ENCODE results near the gene STK32C. TPM values are rescaled to one million over a fixed set of nuclear protein-coding genes. Genes with fewer than 3 reads are reported as not detected.

Gene STK32C
- total and polyA plus RNA-seq, 12 donors: 2.7 to 8.9 (median 5.7) TPM

DNA sequence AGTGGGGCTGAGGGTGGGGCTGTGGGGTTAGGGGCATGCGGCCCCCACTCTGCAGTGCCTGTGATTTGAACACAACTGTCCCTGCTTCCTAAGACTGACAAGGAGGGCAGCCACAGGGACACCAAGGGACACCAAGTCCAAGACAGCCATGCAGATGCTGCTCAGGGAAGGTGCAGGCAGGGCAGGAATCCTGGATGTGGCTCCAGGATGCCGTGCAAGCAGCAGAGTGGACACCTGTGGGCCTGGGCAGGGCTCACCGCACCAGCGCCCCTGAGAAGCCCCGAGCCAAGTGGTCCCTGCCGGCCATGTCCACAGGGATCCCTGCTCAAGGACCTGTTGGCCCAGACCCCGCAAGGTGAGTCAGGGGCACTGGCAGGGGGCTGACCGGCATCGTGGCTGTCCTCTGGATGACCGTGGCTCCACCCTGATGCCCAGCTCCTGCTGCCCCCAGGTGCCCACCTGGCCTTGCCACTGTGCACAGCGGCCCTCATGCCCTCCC, 58.5 kb downstream of the STK32C start:
- 87 to 89% methylated on average over 11 of the region's 11 CpGs for WGBS, 2 donors
- no peaks in the 10 kb centered on the region for H3K9me3 ChIP-seq
- intact Hi-C loops (cut with DNase I): no loop called here
- H3K4me1 ChIP-seq: peaks cover 0 to 6% (median 0%) of the 10 kb centered on the region in 9 donors
- ATAC-seq (peak in 1 of 8 donors; percentile 6), DNase-seq (no peak)
- peaks cover 0 to 3% (median 0%) of the 10 kb centered on the region in 7 donors for H3K27me3 ChIP-seq
- no peak overlapping the region for H3K27ac ChIP-seq
- no peak overlapping the region for H3K4me3 ChIP-seq
- no peaks in the 10 kb centered on the region for H3K36me3 ChIP-seq
- TF ChIP-seq, protein P1, sequence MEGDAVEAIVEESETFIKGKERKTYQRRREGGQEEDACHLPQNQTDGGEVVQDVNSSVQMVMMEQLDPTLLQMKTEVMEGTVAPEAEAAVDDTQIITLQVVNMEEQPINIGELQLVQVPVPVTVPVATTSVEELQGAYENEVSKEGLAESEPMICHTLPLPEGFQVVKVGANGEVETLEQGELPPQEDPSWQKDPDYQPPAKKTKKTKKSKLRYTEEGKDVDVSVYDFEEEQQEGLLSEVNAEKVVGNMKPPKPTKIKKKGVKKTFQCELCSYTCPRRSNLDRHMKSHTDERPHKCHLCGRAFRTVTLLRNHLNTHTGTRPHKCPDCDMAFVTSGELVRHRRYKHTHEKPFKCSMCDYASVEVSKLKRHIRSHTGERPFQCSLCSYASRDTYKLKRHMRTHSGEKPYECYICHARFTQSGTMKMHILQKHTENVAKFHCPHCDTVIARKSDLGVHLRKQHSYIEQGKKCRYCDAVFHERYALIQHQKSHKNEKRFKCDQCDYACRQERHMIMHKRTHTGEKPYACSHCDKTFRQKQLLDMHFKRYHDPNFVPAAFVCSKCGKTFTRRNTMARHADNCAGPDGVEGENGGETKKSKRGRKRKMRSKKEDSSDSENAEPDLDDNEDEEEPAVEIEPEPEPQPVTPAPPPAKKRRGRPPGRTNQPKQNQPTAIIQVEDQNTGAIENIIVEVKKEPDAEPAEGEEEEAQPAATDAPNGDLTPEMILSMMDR (IDR thresholded peaks at IDR 0.05): no peak

DNA sequence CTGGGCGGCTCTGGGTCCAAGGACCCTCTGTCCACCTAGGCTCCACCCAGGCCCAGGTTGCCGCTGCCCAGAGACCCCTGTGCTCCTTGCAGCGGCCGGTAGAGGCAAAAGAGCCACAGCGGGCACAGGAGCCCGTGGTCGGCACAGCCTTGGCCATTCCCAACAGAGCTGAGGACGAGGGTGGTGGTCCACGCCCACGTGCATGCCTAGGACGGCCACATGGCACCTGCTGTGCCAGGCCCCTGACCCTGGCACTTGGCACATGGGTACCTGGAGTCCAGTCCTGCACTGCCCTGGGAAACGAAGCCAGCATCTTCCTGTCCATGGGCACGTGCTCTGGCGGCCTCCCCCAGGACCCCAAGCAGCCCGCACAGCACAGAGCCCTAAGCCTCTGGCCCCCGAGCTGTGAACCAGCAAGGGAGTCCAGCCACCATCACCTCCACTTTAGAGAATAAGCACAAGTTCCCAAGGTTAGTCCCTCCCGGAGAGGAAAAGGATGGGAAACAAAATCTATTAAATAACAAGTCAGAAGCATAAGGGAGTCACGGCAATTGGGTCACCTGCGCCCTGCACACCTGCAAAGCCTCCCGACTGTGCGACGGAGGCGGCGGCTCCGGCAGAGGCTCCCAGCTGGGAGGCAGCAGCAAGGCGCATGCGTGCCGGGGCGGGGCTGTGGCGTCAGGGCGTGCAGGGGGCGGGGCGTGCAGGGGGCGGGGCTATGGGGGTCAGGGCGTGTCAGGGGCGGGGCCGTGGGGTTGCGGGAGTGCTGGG, 59.1 kb downstream of the STK32C start:
- H3K4me1 ChIP-seq: peaks cover 0 to 6% (median 0%) of the 10 kb centered on the region in 9 donors
- no peak overlapping the region for H3K27ac ChIP-seq
- peak in 1 of 2 donors; percentile 73 for DNase-seq
- H3K4me3 ChIP-seq: peak overlapping the region in 6 of 10 donors; percentile 6 to 43 (median 29)
- no peaks in the 10 kb centered on the region for H3K9me3 ChIP-seq
- intact Hi-C loops (cut with DNase I): no loop called here
- peak in 7 of 8 donors; percentile 26 to 67 (median 40) for ATAC-seq
- peaks cover 0 to 3% (median 0%) of the 10 kb centered on the region in 7 donors for H3K27me3 ChIP-seq
- H3K36me3 ChIP-seq: no peaks in the 10 kb centered on the region
- TF ChIP-seq, protein P1 (IDR thresholded peaks at IDR 0.05): no peak
- WGBS, 2 donors: 51 to 65% methylated on average over 37 to 38 of the region's 38 CpGs

- 75 to 78% methylated on average over 19 of the region's 19 CpGs for WGBS, 2 donors
- TF ChIP-seq, protein P1 (IDR thresholded peaks at IDR 0.05): no peak
- ATAC-seq (peak in 5 of 8 donors; percentile 7 to 52 (median 25)), DNase-seq (no peak)
- Histone ChIP-seq H3K4me1 (peaks cover 0 to 6% (median 0%) of the 10 kb centered on the region in 9 donors), H3K27ac (no peak overlapping the region), H3K27me3 (peaks cover 0 to 3% (median 0%) of the 10 kb centered on the region in 7 donors), H3K4me3 (no peak overlapping the region), H3K9me3 (no peaks in the 10 kb centered on the region), H3K36me3 (no peaks in the 10 kb centered on the region)
- intact Hi-C loops (cut with DNase I): no loop called here
Measured at GRCh38 chr10:132247943-132248342, 59.8 kb downstream of the STK32C start.

- H3K4me1 ChIP-seq: peaks cover 0 to 6% (median 0%) of the 10 kb centered on the region in 9 donors
- H3K27me3 ChIP-seq: peaks cover 0 to 3% (median 0%) of the 10 kb centered on the region in 7 donors
- H3K27ac ChIP-seq: no peak overlapping the region
- no peak overlapping the region for H3K4me3 ChIP-seq
- intact Hi-C loops (cut with DNase I): no loop called here
- 95 to 98% methylated on average over 13 of the region's 13 CpGs for WGBS, 2 donors
- H3K36me3 ChIP-seq: no peaks in the 10 kb centered on the region
- DNase-seq: no peak
- no peaks in the 10 kb centered on the region for H3K9me3 ChIP-seq
- TF ChIP-seq, protein P1 (IDR thresholded peaks at IDR 0.05): no peak
- no peak for ATAC-seq
Measured at GRCh38 chr10:132246296-132246695, 61.5 kb downstream of the STK32C start.

All from heart right ventricle (tissue), 16 donors.